Transverse colon (tissue), 4 donors: Measurements from ENCODE around the gene AK9. TPM values are rescaled to one million over a fixed set of nuclear protein-coding genes. Genes with fewer than 3 reads are reported as not detected.

Experiments
- DNase-seq: peaks from one replicate; pipeline ENCODE4 v3.0.0-alpha.2; 2019
- H3K27ac ChIP-seq, 4 donors: fragments of 200-600 bp; sonication (generic); 2 replicates each; pipeline ENCODE4 v1.5.1; 2016 to 2018; ENCODE audit warnings: inconsistent platforms in 4 of 4
- H3K27me3 ChIP-seq: fragments of 200-600 bp; sonication (generic); 2 replicates; pipeline ENCODE4 v1.5.1; 2017; ENCODE audit warnings: inconsistent platforms
- H3K36me3 ChIP-seq, 4 donors: fragments of 200-600 bp; sonication (generic); 2 replicates each; pipeline ENCODE4 v1.5.1; 2017 to 2019; ENCODE audit warnings: inconsistent platforms in 4 of 4
- H3K4me1 ChIP-seq, 4 donors: fragments of 200-600 bp; sonication (generic); 2 replicates each; pipeline ENCODE4 v1.5.1; 2017 to 2020; ENCODE audit warnings: inconsistent platforms in 4 of 4
- H3K4me3 ChIP-seq, 4 donors: fragments of 200-600 bp; sonication (generic); 1 replicate in 1 of 4; 2 replicates in 3 of 4; pipeline versions ENCODE4 v1.5.1 to v1.6.1; 2017 to 2019; ENCODE audit warnings: inconsistent platforms in 4 of 4
- H3K9me3 ChIP-seq, 2 donors: fragments of 200-600 bp; sonication (generic); 2 replicates each; pipeline ENCODE4 v1.5.1; 2017 to 2019; ENCODE audit warnings: inconsistent platforms in 2 of 2
- CTCF ChIP-seq, 5 experiments: fragments of 200-600 bp in 3 of 5; fragments of 450-650 bp in 2 of 5; sonication (generic) in 3 of 5; IDR thresholded peaks; 1 replicate in 2 of 5; 2 replicates in 3 of 5; pipeline ENCODE4 v1.5.1; 2016 to 2017; ENCODE audit warnings: antibody characterized with exemption in 5 of 5, inconsistent platforms in 3 of 5, mild to moderate bottlenecking in 2 of 5, moderate library complexity in 1 of 5
- EP300 ChIP-seq: sonication (generic); formaldehyde crosslinking; IDR thresholded peaks from one replicate; pipeline ENCODE4 v1.6.1; 2017; ENCODE audit warnings: antibody characterized with exemption, low read depth
- POLR2A ChIP-seq: fragments of 450-650 bp; IDR thresholded peaks from one replicate; pipeline ENCODE4 v1.6.1; 2016; ENCODE audit warnings: antibody characterized with exemption, mild to moderate bottlenecking, moderate library complexity
- POLR2AphosphoS5 ChIP-seq, 3 donors: sonication (generic); formaldehyde crosslinking; IDR thresholded peaks; one replicate each; pipeline ENCODE4 v1.6.1; 2016; ENCODE audit warnings: antibody characterized with exemption in 3 of 3
- WGBS, 2 donors: methylation state at CpG; one replicate each; pipeline ENCODE4 v1.1.5; 2018; ENCODE audit warnings: low coverage in 1 of 2; 5-methylcytosine and 5-hydroxymethylcytosine counted together
- in situ Hi-C, 4 donors: fragments of 200-750 bp; cut with MboI; loops; one replicate each; pipeline versions ENCODE4 v1.15.0 to v1.15.1; 2017; ENCODE audit warnings: low sequenced_read_pairs in 3 of 4, low pct_ligation_motif_present in 1 of 4, low pct_unique_long_range_greater_than_20kb in 1 of 4
- intact Hi-C: fragments of 100-400 bp; cut with DNase I; formaldehyde crosslinking; loops from one replicate; pipeline ENCODE4 v1.15.1; 2023; ENCODE audit warnings: low total_unique reads
- total RNA-seq, 4 donors: library from RNA; depleted of rRNA; stranded (reverse); fragments of >200 nt; gene quantifications; one replicate each; pipeline ENCODE4 v1.1.0, GENCODE V29; 2016

The AK9 gene
- total RNA-seq, 4 donors from 2014 or later, result 12.0 to 32.0 (median 23.2) TPM

- H3K4me1 ChIP-seq, result no peaks in the 10 kb centered on the region
- H3K27ac ChIP-seq, result no peak overlapping the region
- DNase-seq, result no peak
- intact Hi-C loops (no loop called here), in situ Hi-C loops (loop anchor here in 1 of 4 donors (25.0 kb wide), 1 partner anchor 180 kb away; the partner anchor contains the start of genes AK9 and FIG4)
- H3K36me3 ChIP-seq, result no peaks in the 10 kb centered on the region
- no peak overlapping the region for H3K4me3 ChIP-seq
- TF ChIP-seq POLR2A (no peak), EP300 (no peak), POLR2AphosphoS5 (IDR thresholded peaks at IDR 0.05) (no peak), CTCF (IDR thresholded peaks at IDR 0.05) (no peak)
- H3K27me3 ChIP-seq, result no peaks in the 10 kb centered on the region
- WGBS, 2 donors, result 82 to 92% methylated on average over 2 of the region's 2 CpGs
- H3K9me3 ChIP-seq, result no peaks in the 10 kb centered on the region
Observed at GRCh38 chr6:109506841-109507240, 184.2 kb downstream of the AK9 start.

GRCh38 chr6:109506314-109506713 lies 184.7 kb downstream of the AK9 start:
- DNase-seq, result no peak
- no peak overlapping the region for H3K4me3 ChIP-seq
- intact Hi-C loops (no loop called here), in situ Hi-C loops (loop anchor here in 1 of 4 donors (25.0 kb wide), 1 partner anchor 181 kb away; the partner anchor contains the start of genes AK9 and FIG4)
- no peaks in the 10 kb centered on the region for H3K36me3 ChIP-seq
- no peak overlapping the region for H3K27ac ChIP-seq
- no peaks in the 10 kb centered on the region for H3K27me3 ChIP-seq
- H3K4me1 ChIP-seq, result no peaks in the 10 kb centered on the region
- WGBS, 2 donors, result 92 to 94% methylated on average over 2 of the region's 2 CpGs
- TF ChIP-seq POLR2AphosphoS5 (IDR thresholded peaks at IDR 0.05) (no peak), EP300 (no peak), POLR2A (no peak), CTCF (IDR thresholded peaks at IDR 0.05) (no peak)
- H3K9me3 ChIP-seq, result no peaks in the 10 kb centered on the region

- Histone ChIP-seq H3K27me3 (no peaks in the 10 kb centered on the region), H3K27ac (no peak overlapping the region), H3K4me1 (no peaks in the 10 kb centered on the region), H3K9me3 (no peaks in the 10 kb centered on the region), H3K4me3 (no peak overlapping the region), H3K36me3 (no peaks in the 10 kb centered on the region)
- TF ChIP-seq POLR2A, result no peak
- intact Hi-C loops, result no loop called here
- 46 to 56% methylated on average over 4 to 10 of the region's 10 CpGs for WGBS, 2 donors
- no peak for DNase-seq
- in situ Hi-C loops, result loop anchor here in 1 of 4 donors (25.0 kb wide), 1 partner anchor 184 kb away; the partner anchor contains the start of genes AK9 and FIG4
Observed at GRCh38 chr6:109503327-109504224, 187.4 kb downstream of the AK9 start.

GRCh38 chr6:109498936-109499335 lies 192.1 kb downstream of the AK9 start:
- H3K4me1 ChIP-seq, result no peaks in the 10 kb centered on the region

More at GRCh38 chr6:109498936-109499335, 192.1 kb downstream of the AK9 start:
- H3K4me3 ChIP-seq, result no peak overlapping the region
- no peak for DNase-seq
- TF ChIP-seq POLR2A (no peak), EP300 (no peak), POLR2AphosphoS5 (IDR thresholded peaks at IDR 0.05) (no peak), CTCF (IDR thresholded peaks at IDR 0.05) (no peak)
- in situ Hi-C loops (no loop called here), intact Hi-C loops (no loop called here)
- H3K36me3 ChIP-seq, result no peaks in the 10 kb centered on the region
- H3K27ac ChIP-seq, result no peak overlapping the region
- H3K27me3 ChIP-seq, result no peaks in the 10 kb centered on the region
- WGBS, 2 donors, result 74 to 80% methylated on average over 1 to 2 of the region's 2 CpGs
- no peaks in the 10 kb centered on the region for H3K9me3 ChIP-seq
